OCI-LY7 (cell line): ENCODE data around the gene RALGAPA2.

Source experiments
- EZH2phosphoT487 ChIP-seq: fragments of 200-600 bp; sonication (generic); IDR thresholded peaks from 2 replicates; pipeline ENCODE4 v1.6.1; 2018; ENCODE audit warnings: low read depth, borderline replicate concordance, mild to moderate bottlenecking, mixed run types, antibody characterized with exemption, low read length, moderate library complexity, mixed read lengths
- TF ChIP-seq, protein P1 (sequence below): fragments of 200-600 bp; sonication (generic); conservative IDR thresholded peaks from 2 replicates; pipeline ENCODE4 v1.5.1; 2014; ENCODE audit warnings: mild to moderate bottlenecking, antibody characterized with exemption, low read length, moderate library complexity, mixed read lengths

DNA sequence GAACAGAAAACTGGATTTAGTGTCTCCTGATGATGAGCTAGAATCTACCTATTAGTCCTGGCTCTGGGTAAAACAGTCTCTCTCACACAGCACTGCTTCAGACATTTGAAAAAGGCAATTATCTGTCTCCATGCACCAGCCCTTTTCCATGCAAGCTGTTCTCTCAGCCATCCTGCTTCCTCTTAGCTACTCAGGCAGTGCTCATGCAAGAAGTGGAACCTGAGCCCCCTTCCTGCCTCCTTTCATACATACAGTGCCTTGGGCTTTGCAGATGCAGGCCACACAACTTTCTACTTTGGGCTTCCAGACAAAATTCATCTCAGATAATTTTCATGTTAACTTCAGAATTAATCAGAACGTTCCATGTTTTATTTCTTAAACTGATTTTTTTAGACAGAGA lies 151.3 kb downstream of the RALGAPA2 start:
- TF ChIP-seq, protein P1, sequence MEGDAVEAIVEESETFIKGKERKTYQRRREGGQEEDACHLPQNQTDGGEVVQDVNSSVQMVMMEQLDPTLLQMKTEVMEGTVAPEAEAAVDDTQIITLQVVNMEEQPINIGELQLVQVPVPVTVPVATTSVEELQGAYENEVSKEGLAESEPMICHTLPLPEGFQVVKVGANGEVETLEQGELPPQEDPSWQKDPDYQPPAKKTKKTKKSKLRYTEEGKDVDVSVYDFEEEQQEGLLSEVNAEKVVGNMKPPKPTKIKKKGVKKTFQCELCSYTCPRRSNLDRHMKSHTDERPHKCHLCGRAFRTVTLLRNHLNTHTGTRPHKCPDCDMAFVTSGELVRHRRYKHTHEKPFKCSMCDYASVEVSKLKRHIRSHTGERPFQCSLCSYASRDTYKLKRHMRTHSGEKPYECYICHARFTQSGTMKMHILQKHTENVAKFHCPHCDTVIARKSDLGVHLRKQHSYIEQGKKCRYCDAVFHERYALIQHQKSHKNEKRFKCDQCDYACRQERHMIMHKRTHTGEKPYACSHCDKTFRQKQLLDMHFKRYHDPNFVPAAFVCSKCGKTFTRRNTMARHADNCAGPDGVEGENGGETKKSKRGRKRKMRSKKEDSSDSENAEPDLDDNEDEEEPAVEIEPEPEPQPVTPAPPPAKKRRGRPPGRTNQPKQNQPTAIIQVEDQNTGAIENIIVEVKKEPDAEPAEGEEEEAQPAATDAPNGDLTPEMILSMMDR, result no peak
- TF ChIP-seq EZH2phosphoT487, result no peak
